Esophagus (tissue), 2 donors: ENCODE results near the gene ZP3. TPM values are rescaled to one million over a fixed set of nuclear protein-coding genes. Genes with fewer than 3 reads are reported as not detected.
"Not testable (repeated sequence)": the region's sequence is repeated elsewhere in the genome, so short reads cannot be mapped to it uniquely, and the experiment has no call there.

Experiments
- H3K27ac ChIP-seq, 2 donors: one replicate each; pipeline ENCODE4 v1.5.1; 2013; ENCODE audit warnings: low read depth in 2 of 2, mild to moderate bottlenecking in 2 of 2, inconsistent platforms in 1 of 2, low read length in 1 of 2, moderate library complexity in 1 of 2
- H3K27me3 ChIP-seq, 2 donors: one replicate each; pipeline ENCODE4 v1.6.1; 2013; ENCODE audit warnings: low read length in 2 of 2, control low read depth in 1 of 2, mild to moderate bottlenecking in 1 of 2; ENCODE audit not compliant: insufficient read depth in 2 of 2, control insufficient read depth in 1 of 2
- H3K36me3 ChIP-seq, 2 donors: one replicate each; pipeline ENCODE4 v1.6.1; 2013; ENCODE audit warnings: low read length in 1 of 2; ENCODE audit not compliant: control insufficient read depth in 2 of 2, insufficient read depth in 2 of 2
- H3K4me1 ChIP-seq, 2 donors: one replicate each; pipeline ENCODE4 v1.6.1; 2013; ENCODE audit warnings: low read length in 1 of 2; ENCODE audit not compliant: control insufficient read depth in 2 of 2, insufficient read depth in 2 of 2
- H3K4me3 ChIP-seq, 2 donors: one replicate each; pipeline ENCODE4 v1.5.1; 2013; ENCODE audit warnings: low read length in 2 of 2, mild to moderate bottlenecking in 2 of 2, low read depth in 1 of 2, moderate library complexity in 1 of 2
- H3K9me3 ChIP-seq, 2 donors: one replicate each; pipeline ENCODE4 v1.6.1; 2013; ENCODE audit warnings: mild to moderate bottlenecking in 2 of 2, low read depth in 1 of 2, low read length in 1 of 2, moderate library complexity in 1 of 2; ENCODE audit not compliant: control insufficient read depth in 2 of 2, insufficient read depth in 1 of 2
- WGBS, 2 donors: extraction: QIAGEN DNeasy Blood & Tissue Kit; methylation state at CpG; one replicate each; pipeline ENCODE4 v1.1.7; 2013; 5-methylcytosine and 5-hydroxymethylcytosine counted together
- polyA plus RNA-seq, 2 donors: library from polyadenylated mRNA; stranded (reverse); fragments of 200-250 nt; gene quantifications; one replicate each; pipeline ENCODE4 v1.2.3, GENCODE V29; 2013
- donor health status: healthy with polysubstance abuse.
- donor health status: Bipolar disorder and iron deficiency.

Gene ZP3
- polyA plus RNA-seq, 2 donors, result 4.3 to 6.9 TPM

GRCh38 chr7:76403780-76404494 lies 20.8 kb upstream of the ZP3 start:
- H3K27me3 ChIP-seq, result no peaks in the 10 kb centered on the region
- H3K4me1 ChIP-seq, result no peaks in the 10 kb centered on the region
- peaks cover 0 to 3% of the 10 kb centered on the region in 2 donors for H3K36me3 ChIP-seq
- no peak overlapping the region for H3K4me3 ChIP-seq
- WGBS, 2 donors, result 87 to 90% methylated on average over 10 of the region's 10 CpGs
- no peak overlapping the region for H3K27ac ChIP-seq
- no peaks in the 10 kb centered on the region for H3K9me3 ChIP-seq

GRCh38 chr7:76405738-76406137 lies 19.0 kb upstream of the ZP3 start:
- H3K27me3 ChIP-seq, result no peaks in the 10 kb centered on the region
- H3K9me3 ChIP-seq, result no peaks in the 10 kb centered on the region
- no peak overlapping the region for H3K27ac ChIP-seq
- no peaks in the 10 kb centered on the region for H3K36me3 ChIP-seq
- no peaks in the 10 kb centered on the region for H3K4me1 ChIP-seq
- 89 to 91% methylated on average over 9 of the region's 9 CpGs for WGBS, 2 donors
- no peak overlapping the region for H3K4me3 ChIP-seq

- no peak overlapping the region for H3K27ac ChIP-seq
- 78 to 89% methylated on average over 4 of the region's 4 CpGs for WGBS, 2 donors
- H3K4me1 ChIP-seq, result no peaks in the 10 kb centered on the region
- H3K4me3 ChIP-seq, result no peak overlapping the region
- H3K36me3 ChIP-seq, result no peaks in the 10 kb centered on the region
- H3K27me3 ChIP-seq, result no peaks in the 10 kb centered on the region
- H3K9me3 ChIP-seq, result no peaks in the 10 kb centered on the region
Measured at GRCh38 chr7:76407718-76408117, 17.0 kb upstream of the ZP3 start.

GRCh38 chr7:76408121-76408560 lies 16.6 kb upstream of the ZP3 start:
- H3K4me3 ChIP-seq, result no peak overlapping the region
- H3K4me1 ChIP-seq, result no peaks in the 10 kb centered on the region
- H3K36me3 ChIP-seq, result no peaks in the 10 kb centered on the region
- no peaks in the 10 kb centered on the region for H3K9me3 ChIP-seq
- no peaks in the 10 kb centered on the region for H3K27me3 ChIP-seq
- H3K27ac ChIP-seq, result no peak overlapping the region

GRCh38 chr7:76409537-76409936 lies 15.2 kb upstream of the ZP3 start, which contains the start of gene SSC4D:
TSS of gene SSC4D (minus strand) at chr7:76409697. CDS start at chr7:76404439, 5,258 bp downstream.
- Histone ChIP-seq H3K4me1 (no peaks in the 10 kb centered on the region), H3K9me3 (no peaks in the 10 kb centered on the region), H3K4me3 (no peak within 1 kb of the TSS), H3K36me3 (no peaks in the 10 kb centered on the region), H3K27me3 (no peaks in the 10 kb centered on the region), H3K27ac (no peak within 1 kb of the TSS)
- WGBS, 2 donors, result 73 to 76% methylated on average over 6 of the region's 6 CpGs

- H3K27me3 ChIP-seq, result no peaks in the 10 kb centered on the region
- no peaks in the 10 kb centered on the region for H3K9me3 ChIP-seq
- no peaks in the 10 kb centered on the region for H3K4me1 ChIP-seq
- no peak overlapping the region for H3K27ac ChIP-seq
- WGBS, 2 donors, result 71 to 88% methylated on average over 1 of the region's 1 CpG
- no peaks in the 10 kb centered on the region for H3K36me3 ChIP-seq
- no peak overlapping the region for H3K4me3 ChIP-seq
Measured at GRCh38 chr7:76411626-76412025, 13.1 kb upstream of the ZP3 start.

GRCh38 chr7:76412249-76412648 lies 12.5 kb upstream of the ZP3 start:
- WGBS, 2 donors, result 76 to 82% methylated on average over 5 of the region's 5 CpGs
- Histone ChIP-seq H3K36me3 (no peaks in the 10 kb centered on the region), H3K4me3 (no peak overlapping the region), H3K4me1 (no peaks in the 10 kb centered on the region), H3K27me3 (no peaks in the 10 kb centered on the region), H3K27ac (no peak overlapping the region), H3K9me3 (no peaks in the 10 kb centered on the region)

- H3K4me3 ChIP-seq, H3K27me3 ChIP-seq, H3K27ac ChIP-seq, H3K9me3 ChIP-seq, H3K4me1 ChIP-seq, H3K36me3 ChIP-seq: not testable (repeated sequence)
- WGBS, 2 donors, result 92 to 94% methylated on average over 10 of the region's 10 CpGs
Measured at GRCh38 chr7:76417654-76418310, 7.0 kb upstream of the ZP3 start.

- 76 to 90% methylated on average over 6 of the region's 6 CpGs for WGBS, 2 donors
- not testable (repeated sequence) for H3K4me1 ChIP-seq, H3K4me3 ChIP-seq, H3K9me3 ChIP-seq, H3K36me3 ChIP-seq, H3K27me3 ChIP-seq, H3K27ac ChIP-seq
Measured at GRCh38 chr7:76421097-76421496, 3.7 kb upstream of the ZP3 start.
